Adrenal gland (tissue), 5 donors: Measurements from ENCODE around the gene SOX12.

ENCODE experiments used
- POLR2A ChIP-seq, 2 donors: fragments of 450-650 bp; IDR thresholded peaks; one replicate each; pipeline ENCODE4 v1.6.1; 2017; ENCODE audit warnings: antibody characterized with exemption in 2 of 2, mild to moderate bottlenecking in 2 of 2, moderate library complexity in 1 of 2
- TF ChIP-seq, protein P1 (sequence below), 6 experiments: fragments of 450-650 bp in 4 of 6; fragments of 200-600 bp in 2 of 6; sonication (generic) in 1 of 6; IDR thresholded peaks; 1 replicate in 5 of 6; 2 replicates in 1 of 6; pipeline versions ENCODE4 v1.5.1 to v1.8.0; 2016 to 2021; ENCODE audit warnings: antibody characterized with exemption in 6 of 6, mild to moderate bottlenecking in 2 of 6, moderate library complexity in 1 of 6
- donor health status: DM: no; HTN: no; CAD: no.

GRCh38 chr20:347640-348484 is 22.5 kb downstream of the SOX12 start:
- TF ChIP-seq, protein P1, sequence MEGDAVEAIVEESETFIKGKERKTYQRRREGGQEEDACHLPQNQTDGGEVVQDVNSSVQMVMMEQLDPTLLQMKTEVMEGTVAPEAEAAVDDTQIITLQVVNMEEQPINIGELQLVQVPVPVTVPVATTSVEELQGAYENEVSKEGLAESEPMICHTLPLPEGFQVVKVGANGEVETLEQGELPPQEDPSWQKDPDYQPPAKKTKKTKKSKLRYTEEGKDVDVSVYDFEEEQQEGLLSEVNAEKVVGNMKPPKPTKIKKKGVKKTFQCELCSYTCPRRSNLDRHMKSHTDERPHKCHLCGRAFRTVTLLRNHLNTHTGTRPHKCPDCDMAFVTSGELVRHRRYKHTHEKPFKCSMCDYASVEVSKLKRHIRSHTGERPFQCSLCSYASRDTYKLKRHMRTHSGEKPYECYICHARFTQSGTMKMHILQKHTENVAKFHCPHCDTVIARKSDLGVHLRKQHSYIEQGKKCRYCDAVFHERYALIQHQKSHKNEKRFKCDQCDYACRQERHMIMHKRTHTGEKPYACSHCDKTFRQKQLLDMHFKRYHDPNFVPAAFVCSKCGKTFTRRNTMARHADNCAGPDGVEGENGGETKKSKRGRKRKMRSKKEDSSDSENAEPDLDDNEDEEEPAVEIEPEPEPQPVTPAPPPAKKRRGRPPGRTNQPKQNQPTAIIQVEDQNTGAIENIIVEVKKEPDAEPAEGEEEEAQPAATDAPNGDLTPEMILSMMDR (IDR thresholded peaks at IDR 0.05) = no peak
- peak; percentile 47 to 69 for TF ChIP-seq POLR2A (IDR thresholded peaks at IDR 0.05)
